Fibroblast of the conjunctiva (primary cell): ENCODE measurements around the gene KCNH8.

Source experiments
- DNase-seq: peaks from one replicate; pipeline ENCODE4 v3.0.0-alpha.2; 2010; ENCODE audit warnings: low read depth

The KCNH8 gene

GRCh38 chr3:19488939-19489338, 340.6 kb downstream of the KCNH8 start:
- no peak for DNase-seq

DNA sequence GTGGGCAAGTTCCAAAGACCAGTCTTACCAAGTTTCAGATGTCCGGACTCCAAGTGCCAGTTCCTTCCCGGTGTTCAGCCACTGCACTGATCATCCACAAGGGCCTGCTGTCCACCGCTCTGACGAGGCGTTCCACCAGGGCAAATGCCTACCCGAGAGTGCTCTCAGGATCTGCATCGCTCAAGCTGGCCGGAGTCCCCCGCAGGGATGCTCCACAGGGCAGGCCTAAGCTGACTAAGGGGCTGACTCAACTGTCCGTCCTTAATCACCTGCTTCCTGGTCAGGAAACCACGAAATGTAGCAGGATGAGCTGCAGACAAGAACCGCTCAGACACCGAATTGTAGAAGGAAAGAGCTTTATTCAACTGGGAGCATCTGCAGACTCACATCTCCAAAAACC, 341.6 kb downstream of the KCNH8 start:
- DNase-seq = no peak

DNA sequence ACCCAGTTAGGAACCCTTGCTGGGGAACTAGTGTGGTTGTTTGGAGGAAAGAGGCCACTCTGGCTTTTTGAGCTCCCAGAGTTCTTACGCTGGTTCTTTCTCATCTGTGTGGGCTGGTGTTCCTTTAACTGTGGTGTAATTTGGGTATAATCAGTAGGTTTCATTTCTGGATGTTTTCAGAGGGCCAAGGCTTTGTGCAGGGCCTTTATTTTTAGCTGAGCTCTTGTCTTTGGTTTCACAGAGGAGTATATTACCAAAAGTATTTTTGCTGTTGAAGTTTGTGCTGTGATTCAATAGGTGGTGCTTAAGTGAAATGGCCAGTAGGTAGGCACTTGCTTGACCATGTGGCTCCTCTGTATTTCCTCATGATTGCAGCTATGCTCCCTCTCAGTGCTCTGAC, 357.9 kb downstream of the KCNH8 start:
- DNase-seq = no peak

DNA sequence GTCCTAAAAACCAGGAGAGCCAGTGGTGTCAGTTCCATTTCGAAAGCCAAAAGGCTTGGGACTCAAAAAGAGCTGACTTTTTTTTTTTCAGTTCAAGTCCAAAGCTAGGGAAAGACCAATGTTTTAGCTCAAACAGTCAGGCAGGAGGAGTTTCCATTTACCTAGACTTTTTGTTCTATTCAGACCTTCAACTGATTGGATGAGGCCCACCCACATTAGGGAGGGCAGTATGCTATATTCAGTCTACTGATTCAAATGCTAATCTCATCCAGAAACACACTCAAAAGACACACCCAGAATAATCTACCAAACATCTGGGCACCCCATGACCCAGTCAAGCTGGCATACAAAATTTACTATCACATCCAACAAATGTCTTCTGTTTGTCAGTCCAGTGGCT, 374.0 kb downstream of the KCNH8 start:
- DNase-seq = no peak

- no peak for DNase-seq
Measured at GRCh38 chr3:19526071-19526470, 377.8 kb downstream of the KCNH8 start.

- no peak for DNase-seq
Measured at GRCh38 chr3:19527746-19528145, 379.4 kb downstream of the KCNH8 start.

DNA sequence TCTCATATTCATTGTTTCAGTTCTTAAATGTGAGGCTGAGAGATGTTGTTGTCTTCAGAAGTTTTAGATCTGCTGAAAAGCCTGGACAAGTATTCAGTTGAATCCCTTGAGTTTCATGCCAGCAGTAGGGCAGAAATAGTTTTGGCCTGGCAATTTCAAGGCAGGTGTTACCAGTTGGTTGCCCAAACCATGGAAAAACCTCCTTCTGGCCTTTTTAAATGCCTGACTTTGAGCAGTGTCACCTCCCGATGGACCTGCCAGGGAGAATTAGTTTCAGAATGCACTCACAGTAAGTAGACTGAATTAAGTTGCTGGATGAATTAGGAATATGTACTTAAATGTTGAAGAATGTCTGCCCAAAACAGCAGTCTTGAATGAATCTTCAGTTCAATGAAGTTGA, 383.1 kb downstream of the KCNH8 start:
- no peak for DNase-seq

DNA sequence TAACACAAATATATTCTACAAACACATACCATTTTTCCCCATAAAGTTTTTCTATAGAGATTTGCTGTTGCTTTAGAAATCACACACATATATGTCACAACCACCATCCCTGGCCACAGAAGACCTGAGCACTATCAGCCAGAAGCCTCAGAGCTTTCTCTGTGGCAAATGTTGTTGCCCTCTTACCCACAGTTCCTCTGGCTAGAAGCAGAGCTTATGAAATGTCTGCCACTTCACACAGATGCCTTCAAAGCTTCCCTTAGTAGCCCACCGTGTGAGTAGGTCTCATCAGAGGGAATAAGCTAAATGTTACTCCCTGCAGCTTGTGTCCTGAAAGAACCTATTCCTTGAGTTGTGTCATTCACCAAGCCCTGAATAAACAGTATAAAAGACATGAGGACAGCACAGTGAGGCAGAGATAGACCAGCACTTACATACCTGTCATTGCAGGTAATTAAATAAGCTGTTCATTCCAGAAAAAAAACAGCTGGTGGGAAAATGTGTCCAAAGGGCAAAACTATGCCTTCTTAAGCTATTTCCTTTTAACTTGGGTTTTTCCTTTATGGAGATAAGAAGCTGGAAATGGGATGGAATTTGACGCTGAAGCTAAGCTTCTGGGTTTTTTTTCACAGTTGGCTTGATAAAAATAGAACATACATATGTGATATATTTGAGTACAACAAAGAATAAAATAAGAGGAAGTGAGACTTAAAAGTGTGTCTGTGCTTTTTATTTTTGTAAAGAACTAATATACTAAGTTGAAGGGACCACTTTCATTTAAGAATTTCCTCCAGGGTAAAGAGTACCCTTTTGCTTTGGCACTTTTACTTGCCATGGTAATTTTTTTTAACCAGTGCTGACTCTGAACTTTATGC, 391.4 kb downstream of the KCNH8 start:
- no peak for DNase-seq

- no peak for DNase-seq
Measured at GRCh38 chr3:19540464-19540863, 392.2 kb downstream of the KCNH8 start.

- no peak for DNase-seq
Measured at GRCh38 chr3:19541284-19541683, 393.0 kb downstream of the KCNH8 start.

DNA sequence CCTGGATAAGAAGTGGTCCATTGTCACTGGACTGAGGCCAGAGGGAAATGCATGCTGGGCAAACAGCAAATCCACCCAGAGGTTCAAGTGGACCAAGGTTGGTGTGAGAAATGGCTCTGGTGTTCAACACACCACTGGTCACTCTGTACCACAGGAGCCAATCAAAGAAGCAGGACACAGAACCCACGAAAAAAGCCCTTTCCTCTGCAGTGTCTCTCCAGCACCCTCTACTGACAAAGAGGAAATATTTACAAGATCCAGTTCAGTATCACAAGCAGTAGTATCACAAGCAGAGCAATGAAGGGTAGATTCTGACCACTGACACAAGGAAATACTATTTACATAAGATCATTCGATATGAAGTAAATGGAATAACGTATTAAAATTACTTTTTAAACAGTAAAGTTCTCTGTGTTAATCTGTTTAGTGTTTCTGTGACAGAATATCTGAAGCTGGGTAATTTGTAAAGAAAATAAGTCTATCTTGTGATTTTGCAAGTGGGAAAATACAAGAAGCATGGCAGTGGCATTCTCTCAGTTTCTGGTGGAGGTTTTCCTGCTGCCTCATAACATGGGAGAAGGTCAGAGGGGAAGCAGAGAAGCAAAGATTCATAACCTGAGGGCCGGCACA, 395.0 kb downstream of the KCNH8 start:
- DNase-seq = no peak

GRCh38 chr3:19547665-19548464, 399.6 kb downstream of the KCNH8 start:
- DNase-seq = no peak

DNA sequence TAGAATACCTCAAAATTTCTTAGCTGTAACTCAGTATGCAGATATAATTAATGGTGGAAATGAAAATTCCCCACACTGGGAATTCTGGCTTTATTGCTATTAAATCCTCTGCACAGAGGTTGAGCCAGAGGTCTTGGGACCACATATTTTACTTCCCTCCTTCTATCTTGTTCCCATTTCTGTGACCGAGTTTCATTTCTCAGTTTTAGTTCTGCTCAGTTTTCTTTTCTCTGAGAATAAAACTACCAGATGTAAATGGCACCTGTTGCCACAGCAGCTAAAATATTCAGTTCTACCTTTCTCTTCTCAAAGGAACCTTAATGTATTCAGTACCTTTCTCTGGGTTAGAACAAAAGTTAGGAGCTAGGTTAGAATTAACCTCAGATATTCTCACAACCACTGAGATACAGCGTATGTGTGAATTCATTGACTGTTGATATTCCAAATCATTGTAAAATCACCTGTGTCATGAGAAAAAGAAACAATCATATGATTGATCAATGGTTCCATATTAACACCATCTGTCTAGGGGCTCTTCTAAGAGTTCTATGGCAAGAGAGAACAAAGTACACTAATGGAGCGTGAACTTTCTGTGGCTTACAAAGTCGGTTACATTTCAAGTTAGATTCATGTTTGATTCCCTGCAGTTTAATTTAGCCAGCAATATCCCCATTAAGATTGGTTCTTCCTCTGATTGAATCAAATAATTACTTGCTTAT, 411.6 kb downstream of the KCNH8 start:
- DNase-seq = no peak

DNA sequence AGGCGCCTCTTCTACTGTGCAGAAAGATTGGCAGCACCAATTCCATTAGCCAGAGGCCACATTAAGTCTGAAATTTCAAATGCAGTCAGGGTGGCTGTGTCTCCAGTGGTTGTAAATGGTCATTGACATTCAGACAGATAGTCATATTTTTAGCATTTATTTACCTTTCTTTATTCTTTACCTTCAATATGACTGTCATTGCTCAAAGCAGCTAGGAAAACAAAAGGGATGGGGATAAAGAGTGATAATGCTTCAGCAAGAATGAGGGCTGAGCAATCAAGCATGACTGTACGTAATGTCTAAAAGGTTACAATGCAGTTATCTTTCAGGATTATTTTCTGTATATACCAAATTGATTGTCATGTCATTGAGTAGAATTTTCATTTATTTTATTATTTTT, 425.3 kb downstream of the KCNH8 start:
- DNase-seq = no peak

DNA sequence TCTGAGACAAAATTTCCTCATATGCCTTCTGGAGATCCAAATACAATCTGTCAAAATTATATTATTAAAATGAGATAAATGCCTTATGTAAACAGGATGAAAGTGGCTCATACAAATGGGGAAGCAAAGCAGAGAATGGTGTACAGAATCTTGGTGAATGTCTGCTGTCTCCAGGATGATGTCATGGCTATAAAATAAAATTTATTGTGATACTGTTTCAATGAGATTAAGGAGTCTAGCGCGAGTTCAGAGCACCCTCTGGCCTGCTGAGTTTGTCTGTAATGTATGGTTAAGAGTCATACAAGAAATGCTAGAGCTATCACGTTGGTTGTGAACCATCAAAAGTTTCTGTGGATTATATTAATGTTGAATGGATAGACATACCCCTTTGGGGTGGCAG, 426.0 kb downstream of the KCNH8 start:
- DNase-seq = no peak

DNA sequence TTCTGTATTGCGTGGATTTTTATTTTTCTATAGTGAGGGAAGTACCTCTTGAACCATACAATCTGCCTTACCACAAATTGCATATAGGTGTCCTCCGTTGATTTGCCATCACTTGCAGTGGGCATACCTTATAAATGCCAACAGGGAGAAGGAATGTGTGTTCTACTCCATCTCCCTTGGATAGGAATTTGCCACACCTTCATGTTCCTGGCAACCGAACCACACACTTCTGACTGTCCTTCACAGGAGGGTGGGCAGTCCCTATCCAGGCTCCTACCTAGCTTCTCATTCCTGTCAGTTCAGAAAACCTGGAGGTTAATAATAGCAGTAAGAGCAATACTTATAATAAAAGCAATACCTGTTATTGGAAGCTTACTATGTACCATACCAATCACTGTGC, 428.0 kb downstream of the KCNH8 start:
- DNase-seq = no peak
